Inferior parietal cortex (tissue), 1 donor: ENCODE results near the gene NACAD.
A peak's percentile ranks its signal among the peaks of the same experiment; 100 is the strongest.

ENCODE experiments used
- DNase-seq: peaks from one replicate; pipeline ENCODE4 v3.0.0-alpha.2; 2016; ENCODE audit errors: extremely low spot score

NACAD gene

GRCh38 chr7:45088821-45089340 is at the start of gene NACAD:
TSS of gene NACAD (minus strand) at chr7:45088969. CDS start at chr7:45088894, 75 bp downstream.
- peak; percentile 76 for DNase-seq

- DNase-seq = peak; percentile 94
Observed at GRCh38 chr7:45136106-45137060, 47.6 kb upstream of the NACAD start.

- DNase-seq = no peak
Observed at GRCh38 chr7:45133877-45134276, 45.1 kb upstream of the NACAD start.

- no peak for DNase-seq
Observed at GRCh38 chr7:45133352-45133751, 44.6 kb upstream of the NACAD start.

- DNase-seq = no peak
Observed at GRCh38 chr7:45132708-45133320, 44.0 kb upstream of the NACAD start.

GRCh38 chr7:45131891-45132290 is 43.1 kb upstream of the NACAD start:
- no peak for DNase-seq

GRCh38 chr7:45130910-45131309 is 42.1 kb upstream of the NACAD start:
- DNase-seq = no peak

GRCh38 chr7:45129906-45130305 is 41.1 kb upstream of the NACAD start:
- DNase-seq = no peak

GRCh38 chr7:45129181-45129800 is 40.5 kb upstream of the NACAD start:
- DNase-seq = no peak

- DNase-seq = no peak
Observed at GRCh38 chr7:45126920-45127319, 38.2 kb upstream of the NACAD start.

- DNase-seq = no peak
Observed at GRCh38 chr7:45126201-45126600, 37.4 kb upstream of the NACAD start.

- no peak for DNase-seq
Observed at GRCh38 chr7:45125193-45125904, 36.6 kb upstream of the NACAD start.

GRCh38 chr7:45123913-45124710 is 35.3 kb upstream of the NACAD start:
- DNase-seq = no peak

GRCh38 chr7:45122975-45123860 is 34.4 kb upstream of the NACAD start:
- no peak for DNase-seq

- no peak for DNase-seq
Observed at GRCh38 chr7:45119550-45119949, 30.8 kb upstream of the NACAD start.

GRCh38 chr7:45118889-45119331 is 30.1 kb upstream of the NACAD start:
- DNase-seq = no peak

GRCh38 chr7:45118292-45118691 is 29.5 kb upstream of the NACAD start:
- no peak for DNase-seq

GRCh38 chr7:45117582-45117981 is 28.8 kb upstream of the NACAD start:
- no peak for DNase-seq

GRCh38 chr7:45116048-45116447 is 27.3 kb upstream of the NACAD start:
- DNase-seq = no peak

GRCh38 chr7:45114926-45115325 is 26.2 kb upstream of the NACAD start:
- no peak for DNase-seq
